GM23248 (cell line): ENCODE measurements around the gene PPP1R15B. TPM values are rescaled to one million over a fixed set of nuclear protein-coding genes. Genes with fewer than 3 reads are reported as not detected.

Source experiments
- DNase-seq: peaks from one replicate; pipeline ENCODE4 v3.0.0-alpha.2; 2015
- H2AFZ ChIP-seq: fragments of 200-600 bp; sonication (generic); 2 replicates; pipeline ENCODE4 v1.6.1; 2016; ENCODE audit warnings: antibody characterized with exemption
- H3F3A ChIP-seq: fragments of 200-600 bp; sonication (generic); 2 replicates; pipeline ENCODE4 v1.6.1; 2016; ENCODE audit warnings: mild to moderate bottlenecking, antibody characterized with exemption, mixed run types; ENCODE audit not compliant: insufficient read depth
- H3K27ac ChIP-seq: fragments of 200-600 bp; sonication (generic); 2 replicates; pipeline ENCODE4 v1.5.1; 2016; ENCODE audit warnings: mild to moderate bottlenecking
- H3K27me3 ChIP-seq: fragments of 200-600 bp; sonication (generic); replicated peaks from 2 replicates; pipeline ENCODE4 v1.6.1; 2016; ENCODE audit warnings: mild to moderate bottlenecking; ENCODE audit not compliant: insufficient read depth
- H3K36me3 ChIP-seq: fragments of 200-600 bp; sonication (generic); 2 replicates; pipeline ENCODE4 v1.6.1; 2016; ENCODE audit warnings: low read depth, mild to moderate bottlenecking
- H3K4me1 ChIP-seq: fragments of 200-600 bp; sonication (generic); 2 replicates; pipeline ENCODE4 v1.6.1; 2016; ENCODE audit warnings: mild to moderate bottlenecking; ENCODE audit not compliant: insufficient read depth
- H3K4me2 ChIP-seq: fragments of 200-600 bp; sonication (generic); one replicate; pipeline ENCODE4 v1.6.1; 2016; ENCODE audit warnings: mild to moderate bottlenecking; ENCODE audit not compliant: unreplicated experiment
- H3K4me3 ChIP-seq: fragments of 200-600 bp; sonication (generic); 2 replicates; pipeline ENCODE4 v1.5.1; 2016; ENCODE audit warnings: mild to moderate bottlenecking
- H3K79me2 ChIP-seq: fragments of 200-600 bp; sonication (generic); 2 replicates; pipeline ENCODE4 v1.6.1; 2016; ENCODE audit warnings: mild to moderate bottlenecking; ENCODE audit not compliant: insufficient read depth
- H3K9ac ChIP-seq: fragments of 200-600 bp; sonication (generic); 2 replicates; pipeline ENCODE4 v1.6.1; 2016; ENCODE audit warnings: mild to moderate bottlenecking
- H3K9me2 ChIP-seq: fragments of 200-600 bp; sonication (generic); 2 replicates; pipeline ENCODE4 v1.6.1; 2016; ENCODE audit warnings: mixed run types, mild to moderate bottlenecking, moderate library complexity; ENCODE audit not compliant: insufficient read depth
- H3K9me3 ChIP-seq: fragments of 200-600 bp; sonication (generic); one replicate; pipeline ENCODE4 v1.6.1; 2017; ENCODE audit warnings: low read depth
- H4K20me1 ChIP-seq: fragments of 200-600 bp; sonication (generic); 2 replicates; pipeline ENCODE4 v1.6.0; 2016; ENCODE audit not compliant: insufficient read depth
- EZH2 ChIP-seq: fragments of 200-600 bp; sonication (generic); IDR thresholded peaks from 2 replicates; pipeline ENCODE4 v1.6.1; 2018; ENCODE audit warnings: antibody characterized with exemption, mild to moderate bottlenecking; ENCODE audit not compliant: insufficient read depth, poor library complexity, severe bottlenecking
- EZH2phosphoT487 ChIP-seq: fragments of 200-600 bp; sonication (generic); IDR thresholded peaks from 2 replicates; pipeline ENCODE4 v1.6.1; 2018; ENCODE audit warnings: antibody characterized with exemption, moderate library complexity, mild to moderate bottlenecking, low read depth; ENCODE audit not compliant: insufficient read depth
- WGBS, 2 experiments: methylation state at CpG; one replicate each; pipeline ENCODE4 v1.1.6; 2015 to 2017; ENCODE audit warnings: low lambda C conversion rate in 2 of 2, low coverage in 1 of 2; ENCODE audit errors: missing lambda C conversion rate in 2 of 2; 5-methylcytosine and 5-hydroxymethylcytosine counted together
- in situ Hi-C: fragments of 300-500 bp; cut with MboI; formaldehyde crosslinking; loops from 2 replicates; pipeline ENCODE4 v1.15.0; 2020
- polyA plus RNA-seq: library from polyadenylated mRNA; unstranded; fragments of >200 nt; fragmentation: Nextera tagmentation; extraction: Ambion mirVana; gene quantifications from 2 replicates; pipeline ENCODE4 v1.2.1, GENCODE V29; 2016
- total RNA-seq: library from RNA; depleted of rRNA; stranded (reverse); fragments of >200 nt; shearing (Covaris generic); gene quantifications from 2 replicates; pipeline ENCODE4 v1.2.3, GENCODE V29; 2014

PPP1R15B gene
- total and polyA plus RNA-seq, 2 experiments from 2014 or later = 14.5 to 28.4 TPM

GRCh38 chr1:204405988-204406387 lies 5.6 kb downstream of the PPP1R15B start:
- peaks cover 96% of the 10 kb centered on the region for H3K79me2 ChIP-seq
- H3K4me3 ChIP-seq = peak overlapping the region; percentile 99
- peak overlapping the region; percentile 99; the same call in 1 of the 2 replicates for H3K9ac ChIP-seq
- peaks cover 73% of the 10 kb centered on the region for H3F3A ChIP-seq
- 24 to 31% methylated on average over 2 of the region's 2 CpGs for WGBS, 2 experiments
- H3K9me2 ChIP-seq = no peaks in the 10 kb centered on the region
- H4K20me1 ChIP-seq = peaks cover 52% of the 10 kb centered on the region
- in situ Hi-C loops = no loop called here
- H3K36me3 ChIP-seq = peaks cover 67% of the 10 kb centered on the region
- no peak overlapping the region for H2AFZ ChIP-seq
- DNase-seq = peak; percentile 25
- no peaks in the 10 kb centered on the region for H3K9me3 ChIP-seq
- peak overlapping the region; percentile 92 for H3K4me2 ChIP-seq
- peaks cover 15% of the 10 kb centered on the region for H3K4me1 ChIP-seq
- TF ChIP-seq EZH2 (no peak), EZH2phosphoT487 (no peak)
- H3K27me3 ChIP-seq = no peaks in the 10 kb centered on the region
- no peak overlapping the region for H3K27ac ChIP-seq

GRCh38 chr1:204404629-204405028 lies 7.0 kb downstream of the PPP1R15B start:
- no peaks in the 10 kb centered on the region for H3K9me3 ChIP-seq
- 0 out of 2 replicates have a peak overlapping the region, but pooled peaks have one; percentile 13 for H3K9ac ChIP-seq
- in situ Hi-C loops = no loop called here
- H2AFZ ChIP-seq = no peak overlapping the region
- H3K4me1 ChIP-seq = peaks cover 15% of the 10 kb centered on the region
- TF ChIP-seq EZH2 (no peak), EZH2phosphoT487 (no peak)
- H4K20me1 ChIP-seq = peaks cover 43% of the 10 kb centered on the region
- H3K36me3 ChIP-seq = peaks cover 73% of the 10 kb centered on the region
- H3K27me3 ChIP-seq = no peaks in the 10 kb centered on the region
- WGBS, 2 experiments = 93 to 95% methylated on average over 2 of the region's 2 CpGs
- H3K9me2 ChIP-seq = no peaks in the 10 kb centered on the region
- H3K4me3 ChIP-seq = no peak overlapping the region
- no peak overlapping the region for H3K4me2 ChIP-seq
- peaks cover 74% of the 10 kb centered on the region for H3F3A ChIP-seq
- DNase-seq = no peak
- peaks cover 83% of the 10 kb centered on the region for H3K79me2 ChIP-seq
- no peak overlapping the region for H3K27ac ChIP-seq

GRCh38 chr1:204402391-204402790 lies 9.2 kb downstream of the PPP1R15B start:
- WGBS, 2 experiments = 92 to 99% methylated on average over 4 of the region's 4 CpGs
- Histone ChIP-seq H3F3A (peaks cover 54% of the 10 kb centered on the region), H3K36me3 (peaks cover 73% of the 10 kb centered on the region), H3K9ac (no peak overlapping the region), H3K79me2 (peaks cover 61% of the 10 kb centered on the region), H3K9me3 (no peaks in the 10 kb centered on the region), H3K4me1 (peaks cover 15% of the 10 kb centered on the region), H3K4me2 (no peak overlapping the region), H3K27me3 (no peaks in the 10 kb centered on the region), H3K9me2 (no peaks in the 10 kb centered on the region), H2AFZ (no peak overlapping the region), H4K20me1 (peaks cover 21% of the 10 kb centered on the region; the same call in 1 of the 2 replicates), H3K4me3 (no peak overlapping the region), H3K27ac (no peak overlapping the region)
- TF ChIP-seq EZH2 (no peak), EZH2phosphoT487 (no peak)
- in situ Hi-C loops = no loop called here
- no peak for DNase-seq

GRCh38 chr1:204401730-204402129 lies 9.9 kb downstream of the PPP1R15B start:
- peaks cover 50% of the 10 kb centered on the region; the same call in 1 of the 2 replicates for H3F3A ChIP-seq
- H4K20me1 ChIP-seq = peaks cover 16% of the 10 kb centered on the region; the same call in 1 of the 2 replicates
- H3K4me1 ChIP-seq = peaks cover 15% of the 10 kb centered on the region
- H3K9me2 ChIP-seq = no peaks in the 10 kb centered on the region
- H3K27ac ChIP-seq = no peak overlapping the region
- TF ChIP-seq EZH2 = no peak
- no peaks in the 10 kb centered on the region for H3K27me3 ChIP-seq
- WGBS, 2 experiments = 98% methylated on average over 3 of the region's 3 CpGs
- DNase-seq = no peak
- in situ Hi-C loops = no loop called here
- no peak overlapping the region for H2AFZ ChIP-seq
- no peaks in the 10 kb centered on the region for H3K9me3 ChIP-seq
- no peak overlapping the region for H3K9ac ChIP-seq
- H3K36me3 ChIP-seq = peaks cover 68% of the 10 kb centered on the region
- H3K79me2 ChIP-seq = peaks cover 54% of the 10 kb centered on the region
- H3K4me3 ChIP-seq = no peak overlapping the region
- no peak overlapping the region for H3K4me2 ChIP-seq
